ENCODE measurements around the gene PGAP2. TPM values are rescaled to one million over a fixed set of nuclear protein-coding genes. Genes with fewer than 3 reads are reported as not detected.

PGAP2 gene
- total and polyA plus RNA-seq, 2 of the 13 experiments (the other 11 are each of a cell fraction or from before 2014, with no cell fraction given) = 21.5 to 47.8 TPM

- Histone ChIP-seq H3K4me2 (ENCODE audit: low read depth, low read length) (peak overlapping the region; percentile 92), H3K27ac (ENCODE audit: extremely low read length, insufficient read depth, low read length) (no peak overlapping the region), H3K27me3 (ENCODE audit: control insufficient read depth in 1 of 2, insufficient read depth in 2 of 2, low read length in 2 of 2) (no peaks in the 10 kb centered on the region; a peak in 1 of 5 replicates), H4K20me1 (ENCODE audit: insufficient read depth, low read length) (no peaks in the 10 kb centered on the region), H2AFZ (ENCODE audit: low read length) (no peak overlapping the region), H3K4me3 (replicated peaks in 1 of 3; ENCODE audit: insufficient read depth in 1 of 3, low read depth in 2 of 3, low read length in 3 of 3) (peak overlapping the region; percentile 38 to 87 (median 76); a peak in 4 of 6 replicates), H3K9ac (ENCODE audit: insufficient read depth, low read depth, low read length) (peak overlapping the region; percentile 82; the same call in 1 of the 2 replicates), H3K79me2 (ENCODE audit: insufficient read depth, low read length) (peaks cover 66% of the 10 kb centered on the region), H3K36me3 (replicated peaks in 1 of 2; ENCODE audit: control insufficient read depth in 1 of 2, insufficient read depth in 2 of 2, low read length in 2 of 2) (no peaks in the 10 kb centered on the region), H3K9me3 (ENCODE audit: low read length) (no peaks in the 10 kb centered on the region), H3K4me1 (ENCODE audit: insufficient read depth, low read length) (peaks cover 66% of the 10 kb centered on the region)
- ATAC-seq (no peak), DNase-seq (ENCODE audit: low spot score) (peak; percentile 48), FAIRE-seq (no peak)
- BruUV-seq (replicated peaks) = no TSS peak
- intact Hi-C loops (cut with micrococcal nuclease; ENCODE audit: unreplicated experiment) = loop anchor here (2.0 to 5.0 kb wide), 2 partner anchors 19 to 85 kb away; no protein-coding TSS in a partner anchor
- TF ChIP-seq IKZF5 (CRISPR knock-in tag; IDR thresholded peaks at IDR 0.05) (no peak), GMEB2 (CRISPR knock-in tag; IDR thresholded peaks at IDR 0.05; ENCODE audit: low read depth) (no peak), ZBTB25 (CRISPR knock-in tag; IDR thresholded peaks at IDR 0.05) (no peak), ZFP82 (CRISPR knock-in tag; IDR thresholded peaks at IDR 0.05; ENCODE audit: borderline replicate concordance) (no peak), ZNF773 (CRISPR knock-in tag; IDR thresholded peaks at IDR 0.05; ENCODE audit: borderline replicate concordance) (no peak), NR2F1 (CRISPR knock-in tag; IDR thresholded peaks at IDR 0.05) (peak in 1 of 2 experiments; percentile 32; a peak in 1 of 4 replicates), CHD2 (IDR thresholded peaks at IDR 0.05; ENCODE audit: low read depth, low read length) (no peak), NFIB (CRISPR knock-in tag; IDR thresholded peaks at IDR 0.05; ENCODE audit: borderline replicate concordance) (no peak), SKI (IDR thresholded peaks at IDR 0.05; ENCODE audit: partially characterized antibody) (no peak), TSC22D2 (CRISPR knock-in tag; IDR thresholded peaks at IDR 0.05; ENCODE audit: borderline replicate concordance) (no peak), ZNF543 (CRISPR knock-in tag; IDR thresholded peaks at IDR 0.05) (no peak), ZNF513 (CRISPR knock-in tag; conservative IDR thresholded peaks at IDR 0.05) (no peak), CEBPB (IDR thresholded peaks at IDR 0.05; ENCODE audit: borderline replicate concordance, low read depth, low read length) (peak; percentile 65), HNF4A (CRISPR knock-in tag; IDR thresholded peaks at IDR 0.05) (peak; percentile 40; the same call in 1 of the 2 replicates)
- CTCF ChIA-PET (ENCODE audit: low intra/inter-chr PET ratio, low total read pairs) = no interaction called here
- POLR2A ChIA-PET = interaction anchor here (1.1 kb wide), 1 partner anchor 48 kb away, joined by 4 read pairs; no protein-coding TSS in a partner anchor
- in situ Hi-C loops (cut with HindIII; ENCODE audit: extremely low pct_ligation_motif_present, low pct_unique_long_range_greater_than_20kb) = loop anchor here (10.0 kb wide), 1 partner anchor 107 kb away; no protein-coding TSS in a partner anchor
Observed at GRCh38 chr11:3857628-3858027, 49.3 kb downstream of the PGAP2 start.

All from HepG2 (cell line).